BLaER1 (cell line): Measurements from ENCODE around the gene OR2M2.

Experiments
- H3K27ac ChIP-seq: shearing (Covaris generic); formaldehyde crosslinking; 2 replicates; pipeline ENCODE4 v1.8.1; 2022
- H3K27me3 ChIP-seq: shearing (Covaris generic); formaldehyde crosslinking; 2 replicates; pipeline ENCODE4 v1.8.1; 2022
- H3K36me3 ChIP-seq: shearing (Covaris generic); formaldehyde crosslinking; 2 replicates; pipeline ENCODE4 v1.8.1; 2022
- H3K4me1 ChIP-seq: shearing (Covaris generic); formaldehyde crosslinking; 2 replicates; pipeline ENCODE4 v1.8.1; 2022
- H3K4me2 ChIP-seq: shearing (Covaris generic); formaldehyde crosslinking; 2 replicates; pipeline ENCODE4 v1.8.1; 2022
- H3K4me3 ChIP-seq: shearing (Covaris generic); formaldehyde crosslinking; 2 replicates; pipeline ENCODE4 v1.8.1; 2022
- H3K9ac ChIP-seq: shearing (Covaris generic); formaldehyde crosslinking; 2 replicates; pipeline ENCODE4 v1.8.1; 2022
- H3K9me3 ChIP-seq: shearing (Covaris generic); formaldehyde crosslinking; 2 replicates; pipeline ENCODE4 v1.8.1; 2022
- H4K20me1 ChIP-seq: shearing (Covaris generic); formaldehyde crosslinking; 2 replicates; pipeline ENCODE4 v1.8.1; 2022
- Cebpa-rat ChIP-seq: shearing (Covaris generic); IDR thresholded peaks from 2 replicates; pipeline ENCODE4 v1.8.1; 2022

OR2M2 gene, protein sequence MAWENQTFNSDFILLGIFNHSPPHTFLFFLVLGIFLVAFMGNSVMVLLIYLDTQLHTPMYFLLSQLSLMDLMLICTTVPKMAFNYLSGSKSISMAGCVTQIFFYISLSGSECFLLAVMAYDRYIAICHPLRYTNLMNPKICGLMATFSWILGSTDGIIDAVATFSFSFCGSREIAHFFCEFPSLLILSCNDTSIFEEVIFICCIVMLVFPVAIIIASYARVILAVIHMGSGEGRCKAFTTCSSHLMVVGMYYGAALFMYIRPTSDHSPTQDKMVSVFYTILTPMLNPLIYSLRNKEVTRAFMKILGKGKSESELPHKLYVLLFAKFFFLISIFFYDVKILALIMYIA

GRCh38 chr1:248174521-248174920 is at the start of gene OR2M2:
Gene OR2M2, plus strand, starts transcription at chr1:248174821. Its CDS starts 5,165 bp downstream, at chr1:248179986.
- no peaks in the 10 kb centered on the region for H3K27me3 ChIP-seq
- no peak within 1 kb of the TSS for H3K4me3 ChIP-seq
- no peaks in the 10 kb centered on the region for H3K4me1 ChIP-seq
- no peaks in the 10 kb centered on the region for H4K20me1 ChIP-seq
- H3K9me3 ChIP-seq = no peaks in the 10 kb centered on the region
- no peak within 1 kb of the TSS for H3K4me2 ChIP-seq
- TF ChIP-seq Cebpa-rat = no peak
- H3K9ac ChIP-seq = no peak within 1 kb of the TSS
- no peak within 1 kb of the TSS for H3K27ac ChIP-seq
- no peaks in the 10 kb centered on the region for H3K36me3 ChIP-seq

DNA sequence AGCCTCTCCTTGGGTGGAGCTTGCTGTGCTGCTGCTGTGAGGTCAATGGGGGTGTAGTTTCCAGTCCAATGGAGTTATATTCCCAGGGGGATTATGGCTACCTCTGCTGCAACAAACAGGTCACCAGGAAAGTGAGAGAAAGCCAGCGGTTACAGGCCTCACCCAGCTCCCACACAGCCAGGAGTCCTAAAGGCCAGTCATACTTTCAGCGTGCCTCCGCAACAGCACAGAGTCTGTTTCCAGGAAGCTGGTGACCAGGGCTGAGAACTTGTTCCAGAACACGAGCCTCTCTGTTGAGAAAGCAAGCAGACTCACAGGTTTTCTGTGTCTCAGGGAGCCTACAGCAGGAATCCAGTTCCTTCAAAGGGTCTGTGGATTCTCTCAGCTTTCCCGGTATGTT is 47.0 kb upstream of the OR2M2 start:
- Histone ChIP-seq H3K36me3 (no peaks in the 10 kb centered on the region), H3K4me2 (no peak overlapping the region), H4K20me1 (no peaks in the 10 kb centered on the region), H3K27me3 (no peaks in the 10 kb centered on the region), H3K9ac (no peak overlapping the region), H3K9me3 (no peaks in the 10 kb centered on the region), H3K4me3 (no peak overlapping the region), H3K4me1 (no peaks in the 10 kb centered on the region), H3K27ac (no peak overlapping the region)
- TF ChIP-seq Cebpa-rat = no peak

DNA sequence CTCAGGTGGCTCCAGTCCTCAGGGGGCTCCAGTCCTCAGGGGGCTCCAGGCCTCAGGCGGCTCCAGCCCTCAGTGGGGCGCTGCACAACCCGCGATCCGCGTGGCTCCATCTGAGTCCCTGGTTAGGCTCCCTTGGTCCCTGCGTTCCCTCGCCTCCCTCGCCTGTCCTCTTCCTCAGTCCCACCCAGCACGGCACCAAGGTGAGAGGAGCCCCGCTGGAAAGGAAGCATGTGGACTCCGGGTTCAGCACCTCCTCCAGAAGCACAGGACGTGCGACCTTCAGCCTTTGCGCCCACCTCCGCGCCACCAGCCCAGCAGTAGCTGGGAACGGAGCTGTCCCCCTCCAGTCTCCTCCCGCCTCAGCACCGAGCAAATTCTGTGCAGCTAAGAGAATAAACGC is 37.8 kb upstream of the OR2M2 start:
- no peak overlapping the region for H3K9ac ChIP-seq
- no peaks in the 10 kb centered on the region for H3K4me1 ChIP-seq
- no peaks in the 10 kb centered on the region for H3K27me3 ChIP-seq
- H3K4me3 ChIP-seq = no peak overlapping the region
- no peaks in the 10 kb centered on the region for H4K20me1 ChIP-seq
- H3K27ac ChIP-seq = no peak overlapping the region
- no peak for TF ChIP-seq Cebpa-rat
- no peak overlapping the region for H3K4me2 ChIP-seq
- no peaks in the 10 kb centered on the region; the same call in 1 of the 2 replicates for H3K9me3 ChIP-seq
- no peaks in the 10 kb centered on the region for H3K36me3 ChIP-seq

- Histone ChIP-seq H3K4me3 (no peak overlapping the region), H4K20me1 (no peaks in the 10 kb centered on the region), H3K36me3 (no peaks in the 10 kb centered on the region), H3K9ac (no peak overlapping the region), H3K9me3 (no peaks in the 10 kb centered on the region), H3K4me1 (no peaks in the 10 kb centered on the region), H3K27ac (no peak overlapping the region), H3K4me2 (no peak overlapping the region), H3K27me3 (no peaks in the 10 kb centered on the region)
- no peak for TF ChIP-seq Cebpa-rat
Measured at GRCh38 chr1:248140846-248141245, 33.8 kb upstream of the OR2M2 start.

GRCh38 chr1:248143311-248143710 is 31.3 kb upstream of the OR2M2 start:
- Histone ChIP-seq H4K20me1 (no peaks in the 10 kb centered on the region), H3K27me3 (no peaks in the 10 kb centered on the region), H3K27ac (no peak overlapping the region), H3K9ac (no peak overlapping the region), H3K36me3 (no peaks in the 10 kb centered on the region), H3K4me2 (no peak overlapping the region), H3K4me3 (no peak overlapping the region), H3K9me3 (no peaks in the 10 kb centered on the region), H3K4me1 (no peaks in the 10 kb centered on the region)
- no peak for TF ChIP-seq Cebpa-rat

- no peaks in the 10 kb centered on the region for H3K36me3 ChIP-seq
- TF ChIP-seq Cebpa-rat = no peak
- H3K27ac ChIP-seq = no peak within 1 kb of the TSS
- H3K27me3 ChIP-seq = no peaks in the 10 kb centered on the region
- no peaks in the 10 kb centered on the region for H3K9me3 ChIP-seq
- H3K4me2 ChIP-seq = no peak within 1 kb of the TSS
- no peaks in the 10 kb centered on the region for H4K20me1 ChIP-seq
- no peak within 1 kb of the TSS for H3K9ac ChIP-seq
- H3K4me3 ChIP-seq = no peak within 1 kb of the TSS
- H3K4me1 ChIP-seq = no peaks in the 10 kb centered on the region
Measured at GRCh38 chr1:248144513-248145198, 30.0 kb upstream of the OR2M2 start, which contains the start of gene OR2M5. Gene OR2M5, plus strand, starts transcription at chr1:248145148. Its CDS starts 0 bp downstream, at chr1:248145148.

GRCh38 chr1:248152056-248152827 is 22.4 kb upstream of the OR2M2 start:
- no peak for TF ChIP-seq Cebpa-rat
- Histone ChIP-seq H3K4me1 (peaks cover 5% of the 10 kb centered on the region; the same call in 1 of the 2 replicates), H3K9me3 (no peaks in the 10 kb centered on the region), H3K36me3 (no peaks in the 10 kb centered on the region), H3K4me3 (no peak overlapping the region), H3K27me3 (no peaks in the 10 kb centered on the region), H4K20me1 (no peaks in the 10 kb centered on the region), H3K4me2 (no peak overlapping the region), H3K9ac (no peak overlapping the region), H3K27ac (no peak overlapping the region)

- TF ChIP-seq Cebpa-rat = no peak
- no peaks in the 10 kb centered on the region for H3K36me3 ChIP-seq
- H3K27ac ChIP-seq = no peak overlapping the region
- no peak overlapping the region for H3K9ac ChIP-seq
- no peak overlapping the region for H3K4me3 ChIP-seq
- H3K9me3 ChIP-seq = no peaks in the 10 kb centered on the region
- H3K27me3 ChIP-seq = no peaks in the 10 kb centered on the region
- H3K4me2 ChIP-seq = no peak overlapping the region
- H3K4me1 ChIP-seq = peaks cover 5% of the 10 kb centered on the region; the same call in 1 of the 2 replicates
- H4K20me1 ChIP-seq = no peaks in the 10 kb centered on the region
Measured at GRCh38 chr1:248155927-248156326, 18.7 kb upstream of the OR2M2 start.

DNA sequence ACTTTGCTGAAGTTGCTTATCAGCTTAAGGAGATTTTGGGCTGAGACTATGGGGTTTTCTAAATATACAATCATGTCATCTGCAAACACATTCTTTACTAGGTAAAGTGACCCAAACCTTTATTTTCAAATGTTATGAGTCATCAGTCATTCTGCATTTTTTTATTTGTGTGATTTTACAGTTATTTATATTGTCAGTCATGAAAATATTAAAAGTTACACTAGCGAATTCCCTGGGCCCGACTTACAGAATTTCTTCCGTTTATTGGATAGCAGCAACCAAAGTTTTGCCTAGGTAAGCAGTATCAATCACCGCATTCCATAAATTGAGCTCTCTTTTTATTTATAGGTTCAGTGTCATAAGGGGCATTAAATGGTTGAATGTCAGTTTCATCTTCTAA is 15.9 kb upstream of the OR2M2 start:
- H4K20me1 ChIP-seq = no peaks in the 10 kb centered on the region
- no peak for TF ChIP-seq Cebpa-rat
- H3K27ac ChIP-seq = no peak overlapping the region
- H3K4me3 ChIP-seq = no peak overlapping the region
- no peaks in the 10 kb centered on the region for H3K9me3 ChIP-seq
- H3K36me3 ChIP-seq = no peaks in the 10 kb centered on the region
- H3K4me2 ChIP-seq = no peak overlapping the region
- no peak overlapping the region for H3K9ac ChIP-seq
- no peaks in the 10 kb centered on the region for H3K4me1 ChIP-seq
- H3K27me3 ChIP-seq = no peaks in the 10 kb centered on the region

DNA sequence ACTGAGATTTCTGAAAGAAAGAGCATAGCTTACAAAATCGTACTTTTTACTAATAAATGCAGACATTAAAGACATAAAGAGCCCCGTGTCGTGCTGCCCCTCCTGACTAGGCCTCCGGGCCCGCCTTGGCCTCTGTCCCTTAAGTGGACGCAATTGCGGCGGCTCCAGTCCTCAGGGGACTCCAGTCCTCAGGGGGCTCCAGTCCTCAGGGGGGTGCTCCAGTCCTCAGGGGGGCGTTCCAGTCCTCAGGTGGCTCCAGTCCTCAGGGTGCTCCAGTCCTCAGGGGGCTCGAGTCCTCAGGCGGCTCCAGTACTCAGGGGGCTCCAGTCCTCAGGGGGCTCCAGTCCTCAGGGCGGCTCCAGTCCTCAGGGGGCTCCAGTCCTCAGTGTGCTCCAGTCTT is 10.6 kb upstream of the OR2M2 start:
- Histone ChIP-seq H4K20me1 (no peaks in the 10 kb centered on the region), H3K36me3 (no peaks in the 10 kb centered on the region), H3K4me3 (no peak overlapping the region), H3K27ac (no peak overlapping the region), H3K27me3 (no peaks in the 10 kb centered on the region), H3K4me1 (no peaks in the 10 kb centered on the region), H3K9me3 (no peaks in the 10 kb centered on the region; the same call in 1 of the 2 replicates), H3K9ac (no peak overlapping the region), H3K4me2 (no peak overlapping the region)
- no peak for TF ChIP-seq Cebpa-rat
